Activated B cell treated with CpG ODN at 0.5 μM for 24 hours (primary cell): ENCODE measurements around the gene TCF7L2. TPM values are rescaled to one million over a fixed set of nuclear protein-coding genes. Genes with fewer than 3 reads are reported as not detected.

Source experiments
- ATAC-seq: fragments of 200-7000 bp; cut with Tn5 transposase; one replicate; pipeline ENCODE4 v1.10.0; 2021; ENCODE audit warnings: low read depth, mild to moderate bottlenecking, moderate library complexity
- CTCF ChIA-PET: fragments of 350-600 bp; sonication (Branson Sonifier 250); formaldehyde crosslinking; loops from one replicate; lab custom pipeline; 2021; ENCODE audit warnings: antibody characterized with exemption; lab: Charles Lee
- POLR2A ChIA-PET: fragments of 350-600 bp; sonication (Branson Sonifier 250); formaldehyde crosslinking; loops from one replicate; lab custom pipeline; 2021; ENCODE audit warnings: antibody characterized with exemption; lab: Charles Lee
- DNase-seq: peaks from one replicate; pipeline ENCODE4 v3.0.0; 2022
- H3K27ac Mint-ChIP-seq: one replicate; pipeline ENCODE4 v1.8.0; 2020; ENCODE audit warnings: mixed read lengths
- H3K27me3 Mint-ChIP-seq: one replicate; pipeline ENCODE4 v1.8.0; 2021; ENCODE audit warnings: mixed read lengths
- H3K36me3 Mint-ChIP-seq: one replicate; pipeline ENCODE4 v1.8.0; 2021; ENCODE audit warnings: low read depth, mixed read lengths
- H3K4me1 Mint-ChIP-seq: one replicate; pipeline ENCODE4 v1.8.0; 2021; ENCODE audit warnings: mixed read lengths
- H3K4me3 Mint-ChIP-seq: one replicate; pipeline ENCODE4 v1.8.0; 2020; ENCODE audit warnings: mild to moderate bottlenecking, mixed read lengths
- H3K9me3 Mint-ChIP-seq: one replicate; pipeline ENCODE4 v1.8.0; 2020; ENCODE audit warnings: mixed read lengths
- CTCF ChIP-seq: fragments of 200-600 bp; IDR thresholded peaks from one replicate; pipeline ENCODE4 v1.8.0; 2022; ENCODE audit warnings: antibody characterized with exemption, mild to moderate bottlenecking
- intact Hi-C: fragments of 100-400 bp; cut with micrococcal nuclease; formaldehyde crosslinking; loops from one replicate; pipeline ENCODE4 v1.15.1; 2024
- total RNA-seq: library from RNA; stranded (reverse); gene quantifications from 2 replicates; pipeline ENCODE4 v1.2.3, GENCODE V29; 2022

Gene TCF7L2
- total RNA-seq, 1 donor from 2014 or later: 2.2 TPM

GRCh38 chr10:113028456-113029440 lies 78.7 kb downstream of the TCF7L2 start:
- ATAC-seq (no peak), DNase-seq (no peak)
- no peaks in the 10 kb centered on the region for H3K9me3 Mint-ChIP-seq
- no peak overlapping the region for H3K4me3 Mint-ChIP-seq
- H3K36me3 Mint-ChIP-seq: no peaks in the 10 kb centered on the region
- no peak overlapping the region for H3K27ac Mint-ChIP-seq
- POLR2A ChIA-PET: no interaction called here
- peaks cover 17% of the 10 kb centered on the region for H3K27me3 Mint-ChIP-seq
- TF ChIP-seq CTCF: no peak
- H3K4me1 Mint-ChIP-seq: no peaks in the 10 kb centered on the region
- intact Hi-C loops: no loop called here
- CTCF ChIA-PET: no interaction called here

GRCh38 chr10:113030453-113030852 lies 80.4 kb downstream of the TCF7L2 start:
- Mint-ChIP-seq H3K4me3 (no peak overlapping the region), H3K27me3 (peaks cover 17% of the 10 kb centered on the region), H3K36me3 (no peaks in the 10 kb centered on the region), H3K9me3 (no peaks in the 10 kb centered on the region), H3K27ac (no peak overlapping the region), H3K4me1 (no peaks in the 10 kb centered on the region)
- DNase-seq (no peak), ATAC-seq (no peak)
- no peak for TF ChIP-seq CTCF
- CTCF ChIA-PET: no interaction called here
- POLR2A ChIA-PET: no interaction called here
- intact Hi-C loops: no loop called here

GRCh38 chr10:113031147-113031546 lies 81.1 kb downstream of the TCF7L2 start:
- Mint-ChIP-seq H3K9me3 (no peaks in the 10 kb centered on the region), H3K4me3 (no peak overlapping the region), H3K27me3 (peaks cover 18% of the 10 kb centered on the region), H3K4me1 (no peaks in the 10 kb centered on the region), H3K27ac (no peak overlapping the region), H3K36me3 (no peaks in the 10 kb centered on the region)
- POLR2A ChIA-PET: no interaction called here
- ATAC-seq (no peak), DNase-seq (no peak)
- intact Hi-C loops: no loop called here
- no peak for TF ChIP-seq CTCF
- CTCF ChIA-PET: no interaction called here

GRCh38 chr10:113033991-113034390 lies 83.9 kb downstream of the TCF7L2 start:
- Mint-ChIP-seq H3K36me3 (no peaks in the 10 kb centered on the region), H3K4me3 (no peak overlapping the region), H3K27ac (no peak overlapping the region), H3K9me3 (no peaks in the 10 kb centered on the region), H3K27me3 (peaks cover 7% of the 10 kb centered on the region), H3K4me1 (no peaks in the 10 kb centered on the region)
- intact Hi-C loops: no loop called here
- POLR2A ChIA-PET: no interaction called here
- no peak for TF ChIP-seq CTCF
- ATAC-seq (no peak), DNase-seq (no peak)
- CTCF ChIA-PET: no interaction called here

- POLR2A ChIA-PET: no interaction called here
- intact Hi-C loops: no loop called here
- TF ChIP-seq CTCF: no peak
- DNase-seq (no peak), ATAC-seq (no peak)
- CTCF ChIA-PET: no interaction called here
- Mint-ChIP-seq H3K9me3 (no peaks in the 10 kb centered on the region), H3K4me3 (no peak overlapping the region), H3K27ac (no peak overlapping the region), H3K27me3 (peaks cover 5% of the 10 kb centered on the region), H3K4me1 (no peaks in the 10 kb centered on the region), H3K36me3 (no peaks in the 10 kb centered on the region)
Measured at GRCh38 chr10:113035732-113036312, 85.8 kb downstream of the TCF7L2 start.
